Raji (cell line): ENCODE data around the gene TMPRSS7.

Source experiments
- POLR2A ChIP-seq: IDR thresholded peaks from 2 replicates; pipeline ENCODE4 v1.6.1; 2011; ENCODE audit warnings: low read depth, low read length, control low read depth; ENCODE audit not compliant: insufficient read depth

TMPRSS7 gene

DNA sequence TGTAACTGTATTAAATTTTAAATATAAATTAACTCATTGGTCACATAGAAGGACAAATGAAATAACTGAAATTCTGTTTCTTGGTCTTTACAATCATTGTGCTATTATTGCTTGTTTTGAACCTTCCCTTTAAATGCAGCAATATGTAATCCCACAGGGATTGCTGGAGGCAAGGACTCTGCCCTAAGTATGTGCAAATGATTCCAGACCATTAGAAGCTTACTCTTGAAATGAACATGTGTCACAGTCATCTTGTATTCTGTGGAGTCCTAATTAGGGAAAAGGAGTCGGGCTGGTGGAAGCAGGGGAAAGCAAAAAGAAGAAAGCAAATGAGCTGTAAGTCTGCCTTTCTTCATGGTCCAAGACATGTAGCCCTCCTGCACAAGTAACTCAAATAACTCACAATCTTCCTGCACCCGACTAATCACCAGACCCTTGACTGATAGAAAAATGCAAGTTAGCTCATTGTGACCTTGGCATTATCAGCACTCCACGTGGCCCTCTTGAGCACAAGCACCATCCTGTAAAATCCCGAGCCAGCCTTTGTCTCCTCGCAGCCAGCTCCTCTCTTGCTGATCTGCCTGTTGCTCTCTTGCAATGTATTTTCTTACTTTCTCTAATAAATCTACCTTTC, 2.3 kb upstream of the TMPRSS7 start:
- TF ChIP-seq POLR2A = no peak

GRCh38 chr3:112035241-112035640, 705 bp downstream of the TMPRSS7 start:
- no peak for TF ChIP-seq POLR2A

- no peak for TF ChIP-seq POLR2A
Measured at GRCh38 chr3:112038863-112039262, 4.3 kb downstream of the TMPRSS7 start.

DNA sequence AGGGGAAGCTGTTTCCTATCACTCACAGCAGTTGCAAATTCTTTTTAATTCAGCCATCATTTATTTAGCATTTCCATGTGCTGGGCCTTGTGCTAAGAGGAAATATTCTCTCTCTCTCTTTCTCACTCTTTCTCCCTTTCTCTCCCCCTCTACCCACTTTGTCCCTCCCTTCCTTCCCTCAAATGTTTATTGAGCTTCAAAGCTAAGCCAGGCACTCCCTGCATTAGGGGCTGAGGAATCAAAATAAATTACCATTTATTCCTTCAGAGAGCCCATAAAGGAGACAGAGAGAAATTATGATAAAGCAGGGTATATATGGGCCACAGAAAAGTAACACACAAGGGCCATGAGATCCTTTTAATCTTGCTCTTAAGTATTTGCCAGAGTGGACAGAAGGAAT, 6.8 kb downstream of the TMPRSS7 start:
- no peak for TF ChIP-seq POLR2A

- TF ChIP-seq POLR2A = no peak
Measured at GRCh38 chr3:112042842-112043280, 8.3 kb downstream of the TMPRSS7 start.

GRCh38 chr3:112043621-112044201, 9.2 kb downstream of the TMPRSS7 start:
- no peak for TF ChIP-seq POLR2A

GRCh38 chr3:112046599-112046998, 12.1 kb downstream of the TMPRSS7 start:
- no peak for TF ChIP-seq POLR2A

- no peak for TF ChIP-seq POLR2A
Measured at GRCh38 chr3:112047264-112047663, 12.7 kb downstream of the TMPRSS7 start.

DNA sequence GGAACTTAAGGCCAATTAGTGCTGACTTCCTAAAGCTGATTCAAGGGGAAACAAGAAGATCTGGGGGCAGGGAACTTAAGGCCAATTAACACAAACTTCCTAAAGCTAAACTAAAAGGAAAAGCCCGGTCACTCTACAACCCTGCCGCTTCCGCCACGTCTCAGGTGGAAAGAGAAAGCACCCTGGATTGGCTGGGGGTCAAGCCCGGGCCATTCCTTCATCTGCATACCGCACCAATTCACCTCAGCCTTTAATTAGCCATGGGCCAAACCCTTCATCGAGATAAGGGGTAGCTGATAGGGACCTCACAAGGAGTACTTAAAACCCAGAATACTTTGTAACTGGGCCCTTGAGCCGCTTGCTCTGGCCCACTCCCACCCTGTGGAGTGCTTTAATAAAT, 14.4 kb downstream of the TMPRSS7 start:
- TF ChIP-seq POLR2A = no peak

DNA sequence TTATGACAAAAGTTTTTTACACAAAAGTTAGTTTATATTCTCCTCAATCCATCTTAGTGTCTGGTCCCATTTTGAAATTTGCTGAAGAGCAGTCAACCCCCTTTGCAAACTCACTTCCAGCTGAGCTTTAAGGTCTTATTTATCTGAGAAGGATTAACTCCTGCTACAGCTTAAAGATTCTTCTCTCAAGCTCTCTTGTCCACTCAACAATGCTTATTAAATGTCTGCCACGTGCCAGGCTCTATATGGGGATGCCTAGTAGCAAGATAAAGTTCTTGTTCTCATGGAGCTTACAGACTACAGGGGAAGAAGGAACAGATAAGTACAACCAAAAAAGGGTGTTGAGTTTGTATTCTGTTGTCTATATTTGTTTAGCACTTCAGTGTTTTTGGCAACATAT, 18.7 kb downstream of the TMPRSS7 start:
- no peak for TF ChIP-seq POLR2A

- no peak for TF ChIP-seq POLR2A
Measured at GRCh38 chr3:112056451-112056929, 22.0 kb downstream of the TMPRSS7 start.

DNA sequence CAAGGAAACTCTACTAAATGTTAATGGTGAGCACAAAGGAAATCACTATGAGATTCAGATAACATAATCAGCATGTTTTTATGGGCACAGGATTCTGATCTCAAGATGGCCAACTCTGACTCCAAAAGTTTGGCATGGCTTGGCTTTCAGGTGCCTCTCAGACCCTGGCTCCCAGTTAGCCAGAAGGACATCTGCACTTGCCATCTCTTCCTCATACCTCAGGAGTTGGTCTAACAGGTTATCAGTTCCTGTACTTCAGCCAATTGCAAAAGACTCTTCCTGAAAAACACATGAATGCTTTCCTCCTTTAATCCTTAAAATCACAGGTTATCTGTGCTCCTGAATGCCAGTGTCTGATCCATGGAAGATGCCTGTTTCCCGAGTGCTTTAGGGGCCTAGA, 25.0 kb downstream of the TMPRSS7 start:
- no peak for TF ChIP-seq POLR2A

GRCh38 chr3:112061152-112061551, 26.6 kb downstream of the TMPRSS7 start:
- no peak for TF ChIP-seq POLR2A

- no peak for TF ChIP-seq POLR2A
Measured at GRCh38 chr3:112074006-112074405, 39.5 kb downstream of the TMPRSS7 start.

DNA sequence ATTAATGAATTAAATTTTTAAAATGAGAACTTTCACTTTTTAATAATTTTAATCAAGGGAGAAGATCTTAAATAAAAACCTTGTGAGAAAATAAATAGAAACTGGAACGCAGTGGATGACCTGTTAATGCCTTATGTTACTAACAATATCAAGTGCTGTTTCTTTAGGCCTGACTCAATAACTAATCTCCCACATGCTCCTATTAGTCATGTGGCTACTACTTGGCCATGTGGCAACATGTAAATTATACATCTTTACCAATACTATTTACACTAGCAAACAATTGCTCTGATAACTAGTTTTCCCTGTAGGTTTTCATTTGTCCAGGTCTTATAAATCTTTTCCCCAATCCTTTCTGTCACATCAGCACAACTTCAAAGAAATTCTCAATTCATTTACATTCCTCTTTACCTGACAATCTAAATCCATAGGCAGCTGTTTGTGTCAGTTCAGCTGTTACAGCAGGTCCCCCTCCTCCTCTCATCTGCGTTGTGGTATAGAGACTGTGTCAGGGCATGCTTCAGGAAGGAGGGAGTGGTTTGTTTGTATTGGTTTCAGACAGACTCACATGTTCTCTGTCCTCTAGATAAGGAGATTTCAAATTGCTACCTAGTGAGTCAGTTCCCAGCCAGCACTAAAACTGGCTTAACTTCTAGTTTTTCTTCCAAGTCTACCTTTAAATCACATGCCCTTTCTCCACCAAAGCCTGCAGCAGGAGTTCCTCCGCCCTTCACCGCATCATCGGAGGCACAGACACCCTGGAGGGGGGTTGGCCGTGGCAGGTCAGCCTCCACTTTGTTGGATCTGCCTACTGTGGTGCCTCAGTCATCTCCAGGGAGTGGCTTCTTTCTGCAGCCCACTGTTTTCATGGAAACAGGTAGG, 40.3 kb downstream of the TMPRSS7 start:
- TF ChIP-seq POLR2A = no peak
